ENCODE results near the gene KNCN. TPM values are rescaled to one million over a fixed set of nuclear protein-coding genes. Genes with fewer than 3 reads are reported as not detected.
A peak's percentile ranks its signal among the peaks of the same experiment; 100 is the strongest.

Gene KNCN
- total and polyA plus RNA-seq, 12 donors: 0.07 to 0.40 (median 0.24) TPM; not detected in 9

GRCh38 chr1:46512135-46512791, 39.2 kb downstream of the KNCN start:
- H3K4me3 ChIP-seq: no peak overlapping the region
- H3K27me3 ChIP-seq: no peaks in the 10 kb centered on the region
- H3K9me3 ChIP-seq (replicated peaks in 1 of 3): no peaks in the 10 kb centered on the region
- H3K4me1 ChIP-seq (replicated peaks in 1 of 2): no peaks in the 10 kb centered on the region
- no peak for DNase-seq
- intact Hi-C loops (cut with DNase I): no loop called here
- H3K27ac ChIP-seq: no peak overlapping the region
- TF ChIP-seq CTCF (IDR thresholded peaks at IDR 0.05) (no peak), POLR2A (IDR thresholded peaks at IDR 0.05) (no peak)
- WGBS, 4 donors: 72 to 90% (median 86%) methylated on average over 5 to 23 of the region's 23 CpGs
- H3K36me3 ChIP-seq (replicated peaks in 1 of 2): no peaks in the 10 kb centered on the region

GRCh38 chr1:46510998-46511365, 40.5 kb downstream of the KNCN start:
- H3K27me3 ChIP-seq: no peaks in the 10 kb centered on the region
- intact Hi-C loops (cut with DNase I): no loop called here
- 61 to 83% (median 77%) methylated on average over 4 to 8 of the region's 8 CpGs for WGBS, 4 donors

GRCh38 chr1:46510341-46510997, 41.0 kb downstream of the KNCN start:
- no peaks in the 10 kb centered on the region for H3K4me1 ChIP-seq (replicated peaks in 1 of 2)
- TF ChIP-seq POLR2A (IDR thresholded peaks at IDR 0.05): no peak
- TF ChIP-seq CTCF (IDR thresholded peaks at IDR 0.05): no peak
- H3K9me3 ChIP-seq (replicated peaks in 1 of 3): no peaks in the 10 kb centered on the region
- H3K36me3 ChIP-seq (replicated peaks in 1 of 2): no peaks in the 10 kb centered on the region
- intact Hi-C loops (cut with DNase I): no loop called here
- WGBS, 4 donors: 89 to 98% (median 94%) methylated on average over 10 to 19 of the region's 19 CpGs
- no peak for DNase-seq
- H3K4me3 ChIP-seq: no peak overlapping the region
- no peak overlapping the region for H3K27ac ChIP-seq
- no peaks in the 10 kb centered on the region for H3K27me3 ChIP-seq

More at GRCh38 chr1:46510998-46511365, 40.5 kb downstream of the KNCN start:
- Histone ChIP-seq H3K4me3 (no peak overlapping the region), H3K4me1 (replicated peaks in 1 of 2) (no peaks in the 10 kb centered on the region), H3K27ac (no peak overlapping the region), H3K9me3 (replicated peaks in 1 of 3) (no peaks in the 10 kb centered on the region), H3K36me3 (replicated peaks in 1 of 2) (no peaks in the 10 kb centered on the region)
- no peak for DNase-seq
- no peak for TF ChIP-seq CTCF (IDR thresholded peaks at IDR 0.05)
- no peak for TF ChIP-seq POLR2A (IDR thresholded peaks at IDR 0.05)

GRCh38 chr1:46508757-46509156, 42.7 kb downstream of the KNCN start:
- peak in 2 of 7 donors; percentile 37 to 43 for DNase-seq
- TF ChIP-seq CTCF (IDR thresholded peaks at IDR 0.05): no peak
- 61 to 81% (median 65%) methylated on average over 4 to 5 of the region's 5 CpGs for WGBS, 4 donors

More at GRCh38 chr1:46508757-46509156, 42.7 kb downstream of the KNCN start:
- Histone ChIP-seq H3K4me1 (replicated peaks in 1 of 2) (no peaks in the 10 kb centered on the region), H3K27ac (no peak overlapping the region), H3K36me3 (replicated peaks in 1 of 2) (no peaks in the 10 kb centered on the region), H3K27me3 (no peaks in the 10 kb centered on the region), H3K9me3 (replicated peaks in 1 of 3) (no peaks in the 10 kb centered on the region), H3K4me3 (no peak overlapping the region)
- intact Hi-C loops (cut with DNase I): no loop called here
